Natural killer cell (primary cell): ENCODE results near the gene MAFG. TPM values are rescaled to one million over a fixed set of nuclear protein-coding genes. Genes with fewer than 3 reads are reported as not detected.
A peak's percentile ranks its signal among the peaks of the same experiment; 100 is the strongest.

ENCODE experiments used
- ATAC-seq, 3 donors: fragments of 150-1000 bp in 2 of 3; fragments of 200-7000 bp in 1 of 3; cut with Tn5 transposase; 1 replicate in 1 of 3; 2 replicates in 2 of 3; pipeline ENCODE4 v1.10.0; 2021; ENCODE audit warnings: mild to moderate bottlenecking in 2 of 3, moderate library complexity in 2 of 3
- DNase-seq, 2 donors: peaks; one replicate each; pipeline versions ENCODE4 v3.0.0 to v3.0.0-alpha.2; 2013 to 2021; ENCODE audit warnings: mixed read lengths in 1 of 2
- H3K27ac ChIP-seq: one replicate; pipeline ENCODE4 v1.5.1; 2013; ENCODE audit warnings: mild to moderate bottlenecking, low read length
- H3K27me3 ChIP-seq: one replicate; pipeline ENCODE4 v1.6.1; 2013; ENCODE audit warnings: low read length; ENCODE audit not compliant: control insufficient read depth, insufficient read depth
- H3K36me3 ChIP-seq: one replicate; pipeline ENCODE4 v1.6.1; 2013; ENCODE audit warnings: low read length; ENCODE audit not compliant: control insufficient read depth, insufficient read depth
- H3K4me1 ChIP-seq: one replicate; pipeline ENCODE4 v1.6.1; 2013; ENCODE audit warnings: low read length; ENCODE audit not compliant: control insufficient read depth, insufficient read depth
- H3K4me3 ChIP-seq: one replicate; pipeline ENCODE4 v1.5.1; 2013; ENCODE audit warnings: low read length
- H3K9me3 ChIP-seq: one replicate; pipeline ENCODE4 v1.6.1; 2013; ENCODE audit warnings: low read length; ENCODE audit not compliant: control insufficient read depth, insufficient read depth
- H3K27ac Mint-ChIP-seq, 2 donors: one replicate each; pipeline ENCODE4 v1.8.0; 2022; ENCODE audit warnings: mild to moderate bottlenecking in 2 of 2, mixed read lengths in 2 of 2, moderate library complexity in 1 of 2
- H3K27me3 Mint-ChIP-seq, 2 donors: one replicate each; pipeline ENCODE4 v1.8.0; 2022; ENCODE audit warnings: low read depth in 2 of 2, mixed read lengths in 2 of 2
- H3K36me3 Mint-ChIP-seq: one replicate; pipeline ENCODE4 v1.8.0; 2022; ENCODE audit warnings: mixed read lengths
- H3K4me1 Mint-ChIP-seq, 2 donors: one replicate each; pipeline ENCODE4 v1.8.0; 2022; ENCODE audit warnings: mixed read lengths in 2 of 2
- H3K4me3 Mint-ChIP-seq: one replicate; pipeline ENCODE4 v1.8.0; 2022; ENCODE audit warnings: mild to moderate bottlenecking, moderate library complexity, mixed read lengths
- H3K9me3 Mint-ChIP-seq, 2 donors: one replicate each; pipeline ENCODE4 v1.8.0; 2022; ENCODE audit warnings: mixed read lengths in 2 of 2
- CTCF ChIP-seq: fragments of 200-600 bp; IDR thresholded peaks from one replicate; pipeline ENCODE4 v1.8.0; 2022; ENCODE audit warnings: antibody characterized with exemption
- WGBS: methylation state at CpG from one replicate; pipeline ENCODE4 v1.1.7; 2013; ENCODE audit warnings: missing lambda C conversion rate; ENCODE audit not compliant: insufficient coverage; 5-methylcytosine and 5-hydroxymethylcytosine counted together
- intact Hi-C: fragments of 100-400 bp; cut with micrococcal nuclease; formaldehyde crosslinking; loops from one replicate; pipeline ENCODE4 v1.14.2; 2022
- total RNA-seq, 4 donors: library from RNA; stranded (reverse); fragments of 120-200 nt in 1 of 4; gene quantifications; one replicate each; pipeline versions ENCODE4 v1.2.3 to v1.2.4, GENCODE V29; 2013 to 2022

The MAFG gene
- total RNA-seq, 3 donors from 2014 or later (not counting 1 experiment from before 2014, with no cell fraction given), result 11.9 to 14.6 (median 13.2) TPM

DNA sequence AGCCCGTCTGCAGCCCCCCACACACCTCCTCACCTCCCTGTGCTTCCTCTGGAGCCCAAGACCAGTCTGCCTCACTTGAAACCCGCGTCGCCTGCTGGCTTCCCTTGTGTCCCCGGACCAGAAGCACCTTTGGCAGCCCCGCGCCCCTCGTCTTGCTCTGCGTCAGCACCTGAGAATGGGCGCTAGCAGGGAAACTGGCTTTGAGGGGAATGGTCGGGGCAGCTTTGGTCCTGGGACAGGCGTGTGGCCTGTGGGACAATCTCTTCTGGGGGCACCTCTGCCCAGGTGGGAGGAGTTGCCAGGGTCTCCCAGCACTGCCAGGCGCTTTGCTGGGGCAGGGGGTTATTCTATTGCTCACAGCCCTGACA, 3.6 kb upstream of the MAFG start:
- no peaks in the 10 kb centered on the region for H3K36me3 Mint-ChIP-seq
- H3K4me3 ChIP-seq, result no peak overlapping the region
- peaks cover 0 to 19% of the 10 kb centered on the region in 2 donors for H3K27me3 Mint-ChIP-seq
- H3K27me3 ChIP-seq, result peaks cover 13% of the 10 kb centered on the region
- H3K4me3 Mint-ChIP-seq, result no peak overlapping the region
- H3K9me3 Mint-ChIP-seq, result no peaks in the 10 kb centered on the region
- peaks cover 17% of the 10 kb centered on the region for H3K4me1 ChIP-seq
- DNase-seq, result no peak
- no peak overlapping the region for H3K27ac Mint-ChIP-seq
- H3K27ac ChIP-seq, result no peak overlapping the region
- no peaks in the 10 kb centered on the region for H3K9me3 ChIP-seq
- H3K36me3 ChIP-seq, result no peaks in the 10 kb centered on the region
- peaks cover 5 to 6% of the 10 kb centered on the region in 2 donors for H3K4me1 Mint-ChIP-seq
- ATAC-seq, result no peak
- intact Hi-C loops, result no loop called here
- 77% methylated on average over 13 of the region's 13 CpGs for WGBS
- no peak for TF ChIP-seq CTCF

- no peak overlapping the region for H3K4me3 Mint-ChIP-seq
Observed at GRCh38 chr17:81930142-81931125, 2.9 kb upstream of the MAFG start.

DNA sequence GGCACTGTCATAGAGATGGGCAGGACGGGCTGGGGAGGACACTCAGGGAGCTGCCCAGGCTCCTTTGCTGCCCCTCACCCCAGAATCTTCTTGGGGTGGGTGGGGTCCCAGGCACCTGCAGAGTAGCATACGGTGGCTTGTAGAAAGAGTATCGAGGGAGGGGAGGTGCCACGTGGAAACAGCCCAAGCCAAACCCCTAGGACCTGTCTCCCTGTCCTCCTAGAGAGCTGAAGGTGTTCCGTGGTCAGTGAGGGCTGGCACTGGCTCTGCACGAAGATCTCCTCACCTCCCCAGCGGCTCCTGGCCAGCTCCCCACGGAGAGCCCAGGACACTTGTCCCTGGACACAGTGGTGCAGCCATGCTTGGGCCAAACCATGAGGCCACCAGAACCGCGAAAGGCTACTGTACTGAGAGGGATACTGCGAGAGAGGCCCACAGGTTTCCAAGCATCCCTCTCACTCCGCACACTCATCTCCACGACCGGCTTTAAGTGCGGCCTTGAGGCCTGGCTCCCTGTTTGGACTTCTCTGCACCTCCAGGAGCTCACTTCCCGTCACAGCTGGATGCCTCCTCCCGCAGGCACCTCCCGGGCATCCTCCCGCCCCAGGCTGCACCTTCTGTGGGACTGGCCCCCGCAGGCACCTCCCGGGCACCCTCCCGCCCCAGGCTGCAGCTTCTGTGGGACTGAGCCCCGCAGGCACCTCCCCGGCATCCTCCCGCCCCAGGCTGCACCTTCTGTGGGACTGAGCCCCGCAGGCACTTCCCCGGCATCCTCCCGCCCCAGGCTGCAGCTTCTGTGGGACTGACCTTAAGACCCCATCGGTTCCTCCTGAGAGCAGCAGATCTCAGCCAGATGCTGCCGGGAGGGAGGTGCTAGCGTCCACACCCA, 2.0 kb upstream of the MAFG start:
- TF ChIP-seq CTCF, result no peak
- WGBS, result 94% methylated on average over 31 of the region's 31 CpGs
- Mint-ChIP-seq H3K27me3 (peaks cover 0 to 17% of the 10 kb centered on the region in 2 donors), H3K36me3 (no peaks in the 10 kb centered on the region), H3K9me3 (no peaks in the 10 kb centered on the region), H3K4me1 (peaks cover 5 to 10% of the 10 kb centered on the region in 2 donors), H3K27ac (peak overlapping the region in 1 of 2 donors; percentile 70), H3K4me3 (peak overlapping the region; percentile 28)
- intact Hi-C loops, result no loop called here
- Histone ChIP-seq H3K9me3 (no peaks in the 10 kb centered on the region), H3K36me3 (no peaks in the 10 kb centered on the region), H3K27me3 (peaks cover 13% of the 10 kb centered on the region), H3K27ac (no peak overlapping the region), H3K4me1 (peaks cover 31% of the 10 kb centered on the region), H3K4me3 (no peak overlapping the region)
- ATAC-seq, result no peak
- DNase-seq, result no peak

More at GRCh38 chr17:81930142-81931125, 2.9 kb upstream of the MAFG start:
- Mint-ChIP-seq H3K36me3 (no peaks in the 10 kb centered on the region), H3K4me1 (peaks cover 5 to 10% of the 10 kb centered on the region in 2 donors), H3K27ac (no peak overlapping the region), H3K27me3 (peaks cover 0 to 19% of the 10 kb centered on the region in 2 donors), H3K9me3 (no peaks in the 10 kb centered on the region)
- peak in 1 of 2 donors; percentile 36 for DNase-seq
- Histone ChIP-seq H3K27me3 (peaks cover 13% of the 10 kb centered on the region), H3K4me1 (peaks cover 23% of the 10 kb centered on the region), H3K9me3 (no peaks in the 10 kb centered on the region), H3K27ac (no peak overlapping the region), H3K36me3 (no peaks in the 10 kb centered on the region), H3K4me3 (no peak overlapping the region)
- no peak for ATAC-seq
- intact Hi-C loops, result no loop called here
- WGBS, result 64% methylated on average over 20 of the region's 20 CpGs
- no peak for TF ChIP-seq CTCF
